GM12891 (cell line): Measurements from ENCODE around the gene HSF2.

Source experiments
- PAX5 ChIP-seq: IDR thresholded peaks from 2 replicates; pipeline ENCODE4 v1.6.1; 2011; ENCODE audit warnings: low read length, moderate library complexity, mild to moderate bottlenecking; ENCODE audit not compliant: insufficient read depth, severe bottlenecking
- POLR2A ChIP-seq: IDR thresholded peaks from 2 replicates; pipeline ENCODE4 v1.6.1; 2011; ENCODE audit warnings: low read depth, low read length, control low read depth
- POLR2AphosphoS5 ChIP-seq: IDR thresholded peaks from 2 replicates; pipeline ENCODE4 v1.6.1; 2011; ENCODE audit warnings: low read depth, low read length, control low read depth
- SPI1 ChIP-seq: IDR thresholded peaks from 2 replicates; pipeline ENCODE4 v1.6.1; 2011; ENCODE audit warnings: low read depth, low read length, control low read depth
- TAF1 ChIP-seq: IDR thresholded peaks from 2 replicates; pipeline ENCODE4 v1.6.1; 2011; ENCODE audit warnings: low read depth, low read length, control low read depth

- no peak for TF ChIP-seq POLR2AphosphoS5
- TF ChIP-seq POLR2A: no peak
- no peak for TF ChIP-seq TAF1
- no peak for TF ChIP-seq SPI1
- no peak for TF ChIP-seq PAX5
Observed at GRCh38 chr6:122459240-122459639, 59.8 kb downstream of the HSF2 start.
